HL-60/S4 treated with phorbol 12-myristate 13-acetate at 8.2 ng/mL for 4 days and 3 days (cell line): ENCODE results near the gene SCN2B.

ENCODE experiments used
- in situ Hi-C: fragments of 300-500 bp; cut with MboI; formaldehyde crosslinking; loops from 2 replicates; pipeline ENCODE4 v1.15.0; 2022; ENCODE audit warnings: low sequenced_read_pairs

The SCN2B gene

GRCh38 chr11:118176778-118177134 lies 317 bp upstream of the SCN2B start:
- in situ Hi-C loops = no loop called here

- in situ Hi-C loops = no loop called here
Measured at GRCh38 chr11:118175031-118175992, 1.1 kb downstream of the SCN2B start.

DNA sequence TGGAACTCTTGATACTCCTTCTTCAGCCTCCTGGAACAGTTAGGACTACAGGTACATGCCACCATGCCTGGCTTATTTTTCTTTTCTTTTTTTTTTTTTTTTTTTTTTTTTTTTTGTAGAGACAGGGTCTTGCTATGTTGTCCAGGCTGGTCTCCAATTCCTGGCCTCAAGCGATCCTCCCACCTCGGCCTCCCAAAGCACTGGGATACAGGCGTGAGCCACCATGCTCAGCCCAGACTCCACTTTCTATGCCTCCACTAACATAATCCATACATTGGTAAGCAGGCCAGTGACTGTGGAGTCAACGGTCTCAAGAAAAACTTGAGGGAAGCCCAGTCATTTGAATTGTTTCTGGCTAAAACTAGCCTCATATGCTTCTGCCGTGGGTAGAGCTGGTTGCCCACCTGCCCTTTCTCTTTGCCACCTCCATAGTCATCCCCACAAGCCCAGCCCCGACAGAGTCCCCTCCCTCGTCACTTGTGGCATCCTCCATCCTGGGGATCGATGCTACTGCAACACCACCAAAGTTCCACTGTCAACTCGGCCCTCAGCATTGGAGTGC lies 2.4 kb downstream of the SCN2B start:
- in situ Hi-C loops = no loop called here

GRCh38 chr11:118172356-118172755 lies 4.1 kb downstream of the SCN2B start:
- in situ Hi-C loops = no loop called here

- in situ Hi-C loops = no loop called here
Measured at GRCh38 chr11:118171269-118172062, 5.0 kb downstream of the SCN2B start.

DNA sequence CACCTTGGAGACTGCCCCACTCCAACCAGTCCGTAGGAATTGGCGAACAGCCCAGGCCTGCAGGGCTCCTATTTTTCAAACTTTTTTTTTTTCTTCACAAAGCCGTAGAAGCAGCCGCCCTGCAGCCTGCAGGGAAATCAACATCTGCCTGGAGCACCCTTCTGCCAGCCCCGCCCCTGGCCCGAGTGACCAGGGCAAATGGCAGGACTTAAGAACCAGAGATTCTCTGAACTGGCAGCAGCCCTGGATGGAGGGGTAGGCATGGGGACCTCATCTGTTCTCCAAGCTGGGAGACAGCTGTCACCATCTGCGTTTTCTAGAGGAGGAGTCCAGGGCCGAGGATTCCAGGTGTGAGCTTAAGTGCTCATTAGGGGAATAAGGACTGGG lies 5.6 kb downstream of the SCN2B start:
- in situ Hi-C loops = no loop called here

DNA sequence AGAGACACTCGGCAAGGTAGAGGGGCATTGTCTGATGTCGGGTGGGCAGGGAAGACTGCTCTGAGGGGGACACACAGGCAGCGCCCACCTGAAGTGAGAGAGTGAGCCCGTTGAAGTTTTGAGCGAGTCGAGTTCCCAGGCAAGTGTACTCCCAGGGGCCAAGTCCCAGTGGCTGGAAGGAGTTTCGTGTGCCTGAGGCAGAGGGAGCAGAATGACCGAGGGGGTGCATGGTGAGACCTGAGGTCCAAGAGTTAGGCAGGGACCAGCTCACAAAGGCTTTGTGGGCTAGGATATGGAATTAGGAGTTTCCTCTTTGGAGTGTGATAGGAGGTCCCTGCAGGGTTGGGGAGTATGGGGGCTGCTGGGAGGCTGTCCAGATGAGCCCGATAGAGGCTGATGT lies 6.2 kb downstream of the SCN2B start:
- in situ Hi-C loops = no loop called here

DNA sequence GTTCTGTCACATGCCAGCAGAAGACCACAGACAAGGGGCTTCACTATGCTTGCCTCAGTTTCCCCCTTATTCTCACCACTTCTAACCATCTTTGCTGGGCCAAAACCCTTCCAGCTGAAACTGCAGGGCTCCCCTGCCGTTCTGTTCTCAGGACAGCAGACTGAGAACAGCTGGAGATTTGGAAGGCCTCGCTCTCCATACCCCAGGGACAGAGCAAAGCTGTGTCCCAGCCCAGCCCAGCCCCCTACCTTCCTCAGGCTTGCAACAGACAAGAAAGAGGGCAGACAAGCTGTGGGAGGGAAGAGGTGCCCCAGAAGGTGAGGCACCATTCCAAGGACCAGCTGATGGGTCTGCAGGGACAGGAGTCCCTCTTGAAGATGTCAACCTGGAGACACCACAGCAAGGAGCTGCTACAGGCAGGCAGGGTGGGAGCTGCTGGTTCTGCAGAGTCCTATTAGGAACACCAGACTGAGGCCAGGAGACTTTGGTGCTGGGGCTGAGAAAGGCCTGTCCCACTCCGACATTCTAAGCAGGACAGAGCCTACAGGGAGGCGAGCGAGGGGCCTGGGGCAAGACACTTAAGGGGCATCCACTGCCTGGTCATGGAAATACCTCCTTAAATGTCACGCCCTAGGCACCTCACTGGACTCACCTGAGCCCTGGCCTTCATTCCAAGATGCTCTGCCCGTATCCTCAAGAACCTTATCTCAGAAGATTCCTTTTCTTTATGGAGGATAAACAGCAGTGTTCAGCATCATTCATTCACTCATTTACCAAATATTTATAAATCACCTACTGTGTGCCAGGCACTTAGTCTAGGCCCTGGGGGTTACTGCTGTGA lies 6.9 kb downstream of the SCN2B start:
- in situ Hi-C loops = no loop called here

DNA sequence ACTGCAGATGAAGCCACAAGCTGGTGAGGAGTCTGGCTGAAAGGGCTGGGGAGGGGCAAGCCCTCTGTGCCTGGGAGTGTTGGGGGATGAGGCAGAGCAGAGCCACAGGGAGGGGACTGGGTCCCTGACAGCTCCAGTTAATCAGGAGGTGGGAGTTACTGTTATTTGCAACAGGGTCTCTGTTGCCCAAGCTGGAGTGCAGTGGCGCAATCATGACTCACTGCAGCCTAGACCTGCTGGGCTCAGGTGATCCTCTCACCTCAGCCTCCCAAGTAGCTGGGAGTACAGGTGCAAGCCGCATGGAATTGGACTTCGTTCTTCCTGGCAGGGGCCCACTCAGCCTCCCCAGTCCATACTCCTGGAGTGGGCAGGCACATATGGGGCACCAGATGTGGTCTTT lies 7.7 kb downstream of the SCN2B start:
- in situ Hi-C loops = no loop called here

GRCh38 chr11:118168316-118168715 lies 8.1 kb downstream of the SCN2B start:
- in situ Hi-C loops = no loop called here

GRCh38 chr11:118167906-118168305 lies 8.5 kb downstream of the SCN2B start:
- in situ Hi-C loops = no loop called here

- in situ Hi-C loops = no loop called here
Measured at GRCh38 chr11:118167253-118167652, 9.2 kb downstream of the SCN2B start.

DNA sequence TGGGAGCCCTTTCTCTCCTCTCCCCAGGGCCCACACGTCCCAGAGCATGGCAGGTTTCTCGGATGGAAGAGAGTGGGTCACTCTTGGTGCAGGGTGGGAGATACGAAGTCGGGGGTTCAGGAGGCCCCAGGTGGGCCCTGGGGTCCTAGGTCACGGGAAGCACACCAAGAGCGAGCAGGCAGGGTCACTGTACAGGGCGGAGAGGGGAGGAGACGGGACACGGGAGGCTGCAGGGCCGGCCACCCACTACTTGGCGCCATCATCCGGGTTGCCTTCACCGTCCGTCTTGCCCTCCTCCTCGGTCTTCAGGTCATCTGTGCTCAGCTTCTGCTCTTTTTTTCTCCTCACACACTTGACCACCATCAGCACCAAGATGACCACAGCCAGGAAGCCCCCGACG lies 9.8 kb downstream of the SCN2B start:
- in situ Hi-C loops = no loop called here

- in situ Hi-C loops = no loop called here
Measured at GRCh38 chr11:118164885-118165284, 11.6 kb downstream of the SCN2B start.

- in situ Hi-C loops = no loop called here
Measured at GRCh38 chr11:118163494-118163893, 12.9 kb downstream of the SCN2B start.

DNA sequence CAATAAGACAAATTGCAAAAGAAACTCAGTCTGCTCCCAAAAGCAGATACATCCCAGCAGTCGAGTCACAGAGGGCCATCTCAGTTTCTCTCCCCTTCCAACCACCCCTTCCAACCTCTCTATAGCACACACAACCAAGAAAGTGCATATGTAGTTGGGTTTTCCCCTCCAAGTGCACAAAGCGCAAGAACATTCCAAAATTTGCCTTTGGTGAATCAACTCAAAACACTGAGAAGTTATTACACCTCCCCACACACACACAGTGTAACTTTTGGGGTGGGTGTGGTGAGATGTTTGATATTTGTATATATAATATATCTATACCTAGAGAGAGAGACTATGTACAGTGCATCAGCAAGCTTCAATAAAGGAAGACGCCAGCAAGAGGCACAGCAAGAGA lies 13.6 kb downstream of the SCN2B start:
- in situ Hi-C loops = no loop called here

DNA sequence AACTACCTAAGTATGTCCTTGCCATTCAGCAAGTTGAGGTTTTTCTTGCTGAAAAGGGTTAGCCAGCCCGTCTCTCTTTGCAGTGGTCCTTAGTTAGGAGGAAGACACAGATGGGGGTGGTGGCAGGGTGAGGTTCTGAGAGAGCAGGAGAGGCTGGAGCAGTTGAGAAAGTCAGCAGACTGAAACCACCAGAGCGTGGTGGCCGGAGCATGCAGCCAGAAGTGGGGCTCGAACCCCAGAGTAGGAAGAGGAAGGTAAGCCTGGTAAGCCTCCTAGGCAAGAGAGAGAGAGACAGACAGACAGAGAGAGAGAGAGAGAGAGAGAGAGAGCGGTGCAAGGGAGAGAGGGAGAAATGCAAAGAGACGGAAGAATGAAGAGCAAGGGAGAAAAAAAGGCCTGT lies 14.7 kb downstream of the SCN2B start:
- in situ Hi-C loops = no loop called here

DNA sequence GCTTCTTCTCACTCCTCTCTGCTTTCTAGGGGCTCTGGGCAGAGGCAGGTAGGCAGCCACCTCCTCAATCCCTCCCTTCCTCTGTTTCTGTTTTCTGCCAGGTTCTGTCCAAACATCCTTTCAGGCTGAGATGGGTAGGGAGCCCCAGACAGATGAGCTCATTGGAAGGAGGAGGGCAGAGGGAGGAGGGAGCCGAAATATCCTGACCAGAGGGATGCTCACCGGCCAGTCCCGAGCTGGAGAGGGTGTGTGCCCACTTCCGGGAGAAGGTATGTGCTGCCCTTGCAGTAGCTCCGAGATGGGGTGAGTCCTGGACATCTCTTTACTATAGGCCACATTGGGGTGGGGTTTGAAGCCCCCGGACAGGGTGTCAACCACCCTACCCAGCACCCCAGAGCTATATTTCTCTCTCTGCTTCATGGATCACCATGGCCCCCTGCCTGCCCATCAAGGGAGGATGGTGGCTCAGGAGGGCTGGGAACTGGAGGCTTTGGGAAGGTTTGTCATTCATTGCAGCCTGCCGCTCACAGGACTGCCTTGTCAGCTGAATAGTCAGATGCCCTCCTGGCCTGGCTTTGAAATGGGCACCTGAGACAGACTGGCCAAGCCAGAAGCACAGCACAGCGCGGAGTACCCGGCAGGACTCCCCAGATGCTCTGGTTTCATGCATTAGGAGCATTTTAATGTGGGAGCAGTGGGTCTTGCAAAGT lies 19.1 kb downstream of the SCN2B start:
- in situ Hi-C loops = no loop called here

DNA sequence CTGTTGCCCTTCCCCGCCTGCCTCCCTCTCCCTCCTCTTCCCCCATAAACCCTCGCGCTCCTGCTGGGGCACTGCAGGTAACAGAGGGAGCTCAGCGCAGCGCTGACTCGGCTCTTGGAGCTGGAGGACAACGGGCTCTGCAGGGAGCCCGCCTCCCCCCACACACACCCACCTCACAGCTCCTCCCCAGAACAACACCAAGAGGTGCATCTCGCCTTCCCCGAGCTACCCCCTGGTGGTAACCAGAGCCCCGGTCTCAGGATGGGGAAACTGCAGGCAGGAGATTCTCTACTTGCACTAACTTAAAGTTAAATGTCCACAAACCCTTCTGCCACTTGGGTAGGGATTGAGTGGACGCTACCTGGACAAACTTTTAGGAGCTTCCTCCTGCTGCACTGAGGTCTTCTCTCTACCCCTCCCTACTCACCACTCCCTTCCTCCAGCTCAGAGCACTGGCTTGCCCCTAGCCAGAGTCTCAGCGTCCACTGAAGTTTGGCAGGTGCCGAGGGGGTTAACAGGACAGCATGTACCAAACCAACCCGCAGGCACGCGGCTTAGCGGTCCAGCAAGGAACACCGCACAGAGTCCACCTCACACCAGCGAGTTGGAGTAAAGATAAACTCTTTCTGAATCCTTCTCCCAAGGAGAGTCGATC lies 19.8 kb downstream of the SCN2B start:
- in situ Hi-C loops = no loop called here
